ENCODE results near the gene SLIT1.

SLIT1 gene

DNA sequence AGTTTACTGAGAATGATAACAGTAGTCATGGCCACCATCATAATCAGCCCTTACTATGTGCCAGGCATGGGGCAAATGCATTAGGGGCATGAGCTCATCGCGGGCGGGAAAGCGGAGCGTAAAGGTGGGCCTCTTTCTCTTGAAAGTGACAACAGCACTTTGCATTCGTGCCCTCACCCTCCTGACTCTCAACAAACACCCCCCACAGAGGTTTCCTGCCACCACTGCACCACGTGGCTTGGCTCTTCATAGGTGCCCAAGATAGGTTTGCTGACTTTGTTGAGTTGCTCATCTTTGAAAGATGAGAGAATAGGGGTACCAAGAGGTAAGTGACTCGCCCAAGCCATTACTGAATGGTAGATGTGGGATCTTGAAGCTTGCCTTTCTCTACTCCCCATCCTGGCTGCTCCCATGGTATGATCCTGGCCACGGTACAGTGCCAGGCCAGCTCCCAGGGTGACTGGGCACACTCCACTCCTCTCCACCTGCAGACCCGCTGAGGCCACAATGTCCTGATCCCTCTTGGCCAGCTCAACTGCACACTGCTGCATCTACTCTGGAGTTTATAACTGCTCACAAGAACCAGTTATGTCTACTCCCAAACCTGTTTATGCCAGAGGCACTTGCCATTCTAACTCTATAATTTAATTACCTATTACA lies 26.0 kb downstream of the SLIT1 start:
- DNase-seq (ENCODE audit: low read depth) = no peak
- H3K4me3 ChIP-seq (ENCODE audit: control insufficient read depth, low read depth, low read length) = no peak overlapping the region
- TF ChIP-seq, protein P1, sequence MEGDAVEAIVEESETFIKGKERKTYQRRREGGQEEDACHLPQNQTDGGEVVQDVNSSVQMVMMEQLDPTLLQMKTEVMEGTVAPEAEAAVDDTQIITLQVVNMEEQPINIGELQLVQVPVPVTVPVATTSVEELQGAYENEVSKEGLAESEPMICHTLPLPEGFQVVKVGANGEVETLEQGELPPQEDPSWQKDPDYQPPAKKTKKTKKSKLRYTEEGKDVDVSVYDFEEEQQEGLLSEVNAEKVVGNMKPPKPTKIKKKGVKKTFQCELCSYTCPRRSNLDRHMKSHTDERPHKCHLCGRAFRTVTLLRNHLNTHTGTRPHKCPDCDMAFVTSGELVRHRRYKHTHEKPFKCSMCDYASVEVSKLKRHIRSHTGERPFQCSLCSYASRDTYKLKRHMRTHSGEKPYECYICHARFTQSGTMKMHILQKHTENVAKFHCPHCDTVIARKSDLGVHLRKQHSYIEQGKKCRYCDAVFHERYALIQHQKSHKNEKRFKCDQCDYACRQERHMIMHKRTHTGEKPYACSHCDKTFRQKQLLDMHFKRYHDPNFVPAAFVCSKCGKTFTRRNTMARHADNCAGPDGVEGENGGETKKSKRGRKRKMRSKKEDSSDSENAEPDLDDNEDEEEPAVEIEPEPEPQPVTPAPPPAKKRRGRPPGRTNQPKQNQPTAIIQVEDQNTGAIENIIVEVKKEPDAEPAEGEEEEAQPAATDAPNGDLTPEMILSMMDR (IDR thresholded peaks at IDR 0.05; ENCODE audit: control insufficient read depth, insufficient read depth, low read depth, low read length, missing control alignments) = no peak

DNA sequence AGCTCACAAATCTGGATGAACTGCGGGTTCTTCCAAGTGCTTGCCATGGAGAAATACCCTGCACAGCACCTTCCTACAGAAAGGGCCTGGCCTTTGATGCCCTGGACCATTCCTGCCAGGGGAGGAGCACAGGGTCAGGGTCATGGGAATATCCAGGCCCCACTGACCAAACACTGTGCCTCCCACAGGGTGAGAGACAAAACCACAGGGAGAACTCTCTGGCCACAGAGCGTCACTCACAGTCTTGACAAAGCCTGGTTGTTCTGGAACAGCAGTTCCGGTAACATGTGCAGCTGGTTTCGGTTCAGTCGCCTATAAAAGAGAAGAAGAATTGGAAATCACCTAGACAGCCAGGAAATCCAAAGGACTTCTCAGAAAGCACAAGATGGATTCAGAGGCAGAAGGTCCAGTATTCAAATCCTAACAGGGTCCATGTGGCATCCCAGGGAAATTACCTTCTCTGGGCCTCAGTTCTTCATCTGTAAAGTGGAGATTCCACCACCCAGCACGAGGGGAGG lies 28.1 kb downstream of the SLIT1 start:
- TF ChIP-seq, protein P1 (IDR thresholded peaks at IDR 0.05; ENCODE audit: control insufficient read depth, insufficient read depth, low read depth, low read length, missing control alignments) = no peak
- DNase-seq (ENCODE audit: low read depth) = no peak
- H3K4me3 ChIP-seq (ENCODE audit: control insufficient read depth, low read depth, low read length) = no peak overlapping the region

DNA sequence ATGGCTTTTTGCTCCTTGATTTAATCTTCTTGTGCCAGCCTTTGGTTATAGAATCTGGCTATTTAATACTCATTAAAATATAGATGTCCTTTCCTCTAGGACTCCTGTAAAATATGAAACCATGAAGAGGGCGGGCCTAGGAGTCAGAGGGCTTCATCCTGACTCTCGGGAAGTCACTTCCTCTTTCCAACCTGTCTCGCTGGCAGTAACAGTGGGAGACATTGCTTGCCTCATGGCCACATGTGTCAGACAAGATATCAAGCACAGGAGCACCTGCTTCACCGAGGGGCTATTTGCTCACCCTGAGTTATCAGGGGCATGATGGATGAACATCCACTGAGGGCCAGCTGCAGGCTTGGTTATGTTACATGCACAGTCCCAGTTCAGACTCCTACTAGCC lies 31.0 kb downstream of the SLIT1 start:
- TF ChIP-seq, protein P1 (IDR thresholded peaks at IDR 0.05; ENCODE audit: control insufficient read depth, insufficient read depth, low read depth, low read length, missing control alignments) = no peak
- no peak for DNase-seq (ENCODE audit: low read depth)
- H3K4me3 ChIP-seq (ENCODE audit: control insufficient read depth, low read depth, low read length) = no peak overlapping the region

DNA sequence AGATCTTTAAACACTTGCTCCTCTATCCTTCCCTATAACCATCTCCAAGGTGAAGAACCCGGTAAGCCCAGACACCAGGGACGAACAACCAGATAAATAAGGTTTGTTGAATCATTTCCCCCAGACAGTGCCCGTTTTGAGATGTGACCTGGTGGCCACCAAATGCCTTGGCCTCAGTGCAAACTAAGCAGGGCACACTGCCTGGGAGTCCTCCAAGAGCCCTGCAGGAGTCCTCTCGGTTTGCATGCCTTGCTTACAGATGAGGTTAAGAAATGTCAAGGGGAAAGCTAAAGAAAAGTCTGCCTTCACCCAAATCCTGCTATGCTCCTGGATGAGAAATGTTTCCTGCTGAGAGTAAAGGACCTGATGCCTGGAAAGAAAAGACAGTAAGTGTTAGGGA lies 31.6 kb downstream of the SLIT1 start:
- no peak overlapping the region for H3K4me3 ChIP-seq (ENCODE audit: control insufficient read depth, low read depth, low read length)
- TF ChIP-seq, protein P1 (IDR thresholded peaks at IDR 0.05; ENCODE audit: control insufficient read depth, insufficient read depth, low read depth, low read length, missing control alignments) = no peak
- DNase-seq (ENCODE audit: low read depth) = no peak

DNA sequence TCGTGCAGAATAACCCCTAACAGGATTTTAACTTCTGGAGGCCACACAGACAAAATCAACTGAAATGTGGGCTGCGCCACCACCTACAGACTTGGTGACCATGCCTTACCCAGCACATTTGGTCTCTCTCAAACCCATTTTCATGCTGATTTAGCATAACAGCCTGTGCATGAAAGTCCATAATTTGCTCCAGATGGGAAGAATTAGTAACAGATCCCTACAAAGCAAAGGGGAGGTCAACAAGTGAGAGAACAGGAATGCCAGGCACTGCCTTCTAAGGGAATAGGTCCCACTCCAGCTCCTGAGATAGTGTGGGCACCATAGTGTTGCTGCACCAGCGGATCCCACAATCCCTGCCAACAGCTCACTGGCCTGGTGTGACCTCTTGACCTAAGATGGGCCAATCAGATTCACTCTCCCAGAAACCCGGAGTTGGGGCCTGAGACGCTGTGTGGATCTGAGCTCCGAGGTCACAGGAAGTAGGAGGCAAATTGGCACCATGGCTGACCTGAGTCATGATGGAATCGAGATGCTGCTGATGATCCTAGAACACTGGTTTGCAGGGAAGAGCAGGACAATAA lies 32.4 kb downstream of the SLIT1 start:
- H3K4me3 ChIP-seq (ENCODE audit: control insufficient read depth, low read depth, low read length) = no peak overlapping the region
- TF ChIP-seq, protein P1 (IDR thresholded peaks at IDR 0.05; ENCODE audit: control insufficient read depth, insufficient read depth, low read depth, low read length, missing control alignments) = no peak
- DNase-seq (ENCODE audit: low read depth) = no peak

DNA sequence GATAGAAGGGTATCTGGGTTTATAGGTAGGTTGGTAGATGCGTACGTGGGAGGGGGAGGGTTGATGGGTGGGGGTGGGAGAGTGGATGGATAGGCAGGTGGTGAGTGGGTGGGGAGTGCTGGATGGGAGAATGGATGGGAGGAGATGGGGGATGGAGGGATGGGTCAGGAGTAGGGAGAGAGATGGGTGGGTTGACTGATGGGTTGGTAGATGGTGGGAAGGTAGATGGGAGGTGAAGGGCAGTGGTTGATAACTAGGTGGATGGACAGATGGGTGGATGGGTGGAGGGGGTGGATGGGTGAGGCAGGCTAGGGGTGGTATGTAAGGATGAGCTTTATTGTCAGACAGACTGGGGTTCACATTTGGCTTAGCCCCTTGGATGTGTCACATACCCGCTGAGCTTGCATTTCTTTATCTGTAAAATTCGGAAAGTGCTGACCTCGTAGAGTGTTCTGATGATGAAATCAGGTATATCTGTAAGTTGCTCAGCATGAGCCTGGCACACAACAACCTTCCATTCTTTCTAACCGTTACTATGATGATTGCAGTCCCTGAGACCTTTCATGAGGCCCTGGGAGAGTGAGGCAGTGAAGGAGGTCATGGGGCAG lies 34.3 kb downstream of the SLIT1 start:
- no peak for DNase-seq (ENCODE audit: low read depth)
- no peak overlapping the region for H3K4me3 ChIP-seq (ENCODE audit: control insufficient read depth, low read depth, low read length)
- TF ChIP-seq, protein P1 (IDR thresholded peaks at IDR 0.05; ENCODE audit: control insufficient read depth, insufficient read depth, low read depth, low read length, missing control alignments) = no peak
